Astrocyte of the spinal cord (primary cell): ENCODE data around the gene AMER3.

ENCODE experiments used
- DNase-seq: peaks from one replicate; pipeline ENCODE4 v3.0.0; 2011; ENCODE audit warnings: low read depth, low spot score
- H3K4me3 ChIP-seq: 2 replicates; pipeline ENCODE4 v1.5.1; 2011; ENCODE audit warnings: low read depth, mild to moderate bottlenecking, low read length, moderate library complexity
- CTCF ChIP-seq: IDR thresholded peaks from 2 replicates; pipeline ENCODE4 v1.5.1; 2012; ENCODE audit warnings: low read depth, mild to moderate bottlenecking, low read length, inconsistent platforms
- in situ Hi-C: cut with HindIII; loops from 2 replicates; pipeline ENCODE4 v1.10.0; 2017; ENCODE audit warnings: low sequenced_read_pairs

The AMER3 gene

GRCh38 chr2:130760754-130761751 is 5.7 kb downstream of the AMER3 start:
- H3K4me3 ChIP-seq = no peak overlapping the region
- TF ChIP-seq CTCF = no peak
- in situ Hi-C loops = no loop called here
- DNase-seq = no peak

GRCh38 chr2:130762031-130762909 is 6.9 kb downstream of the AMER3 start:
- DNase-seq = no peak
- no peak overlapping the region for H3K4me3 ChIP-seq
- in situ Hi-C loops = no loop called here
- no peak for TF ChIP-seq CTCF

- in situ Hi-C loops = no loop called here
- H3K4me3 ChIP-seq = no peak overlapping the region
- no peak for DNase-seq
- TF ChIP-seq CTCF = no peak
Observed at GRCh38 chr2:130762910-130763385, 7.6 kb downstream of the AMER3 start.

- no peak overlapping the region for H3K4me3 ChIP-seq
- in situ Hi-C loops = no loop called here
- no peak for TF ChIP-seq CTCF
- no peak for DNase-seq
Observed at GRCh38 chr2:130763405-130763804, 8.1 kb downstream of the AMER3 start.

- in situ Hi-C loops = no loop called here
- no peak for TF ChIP-seq CTCF
- no peak overlapping the region for H3K4me3 ChIP-seq
- DNase-seq = no peak
Observed at GRCh38 chr2:130764035-130764820, 8.9 kb downstream of the AMER3 start.

- no peak overlapping the region for H3K4me3 ChIP-seq
- DNase-seq = no peak
- no peak for TF ChIP-seq CTCF
- in situ Hi-C loops = no loop called here
Observed at GRCh38 chr2:130764821-130765115, 9.4 kb downstream of the AMER3 start.
